Raji (cell line): ENCODE measurements around the gene ZNF775.

Experiments used
- POLR2A ChIP-seq: IDR thresholded peaks from 2 replicates; pipeline ENCODE4 v1.6.1; 2011; ENCODE audit warnings: low read depth, low read length, control low read depth; ENCODE audit not compliant: insufficient read depth

The ZNF775 gene

GRCh38 chr7:150340875-150341262 is 38.3 kb upstream of the ZNF775 start:
- no peak for TF ChIP-seq POLR2A

- TF ChIP-seq POLR2A: no peak
Observed at GRCh38 chr7:150341263-150342120, 37.6 kb upstream of the ZNF775 start, which contains the start of gene RARRES2. Gene RARRES2 (minus strand): TSS chr7:150341629. CDS start chr7:150340609, 1,020 bp downstream.

GRCh38 chr7:150342121-150342408 is 37.1 kb upstream of the ZNF775 start:
- TF ChIP-seq POLR2A: no peak

- TF ChIP-seq POLR2A: no peak
Observed at GRCh38 chr7:150343225-150343624, 35.9 kb upstream of the ZNF775 start.

- no peak for TF ChIP-seq POLR2A
Observed at GRCh38 chr7:150344299-150344698, 34.8 kb upstream of the ZNF775 start.

- no peak for TF ChIP-seq POLR2A
Observed at GRCh38 chr7:150345012-150345411, 34.1 kb upstream of the ZNF775 start.

- no peak for TF ChIP-seq POLR2A
Observed at GRCh38 chr7:150346922-150347321, 32.2 kb upstream of the ZNF775 start.

GRCh38 chr7:150351587-150352194 is 27.4 kb upstream of the ZNF775 start:
- no peak for TF ChIP-seq POLR2A

- no peak for TF ChIP-seq POLR2A
Observed at GRCh38 chr7:150355666-150356059, 23.5 kb upstream of the ZNF775 start.

- TF ChIP-seq POLR2A: no peak
Observed at GRCh38 chr7:150356265-150356897, 22.7 kb upstream of the ZNF775 start.

- TF ChIP-seq POLR2A: no peak
Observed at GRCh38 chr7:150357270-150357669, 21.9 kb upstream of the ZNF775 start.

- no peak for TF ChIP-seq POLR2A
Observed at GRCh38 chr7:150357771-150358427, 21.2 kb upstream of the ZNF775 start.

- TF ChIP-seq POLR2A: no peak
Observed at GRCh38 chr7:150358433-150358832, 20.7 kb upstream of the ZNF775 start.

- no peak for TF ChIP-seq POLR2A
Observed at GRCh38 chr7:150358988-150359621, 20.0 kb upstream of the ZNF775 start.
